ENCODE measurements around the gene IQCB1.

The IQCB1 gene

DNA sequence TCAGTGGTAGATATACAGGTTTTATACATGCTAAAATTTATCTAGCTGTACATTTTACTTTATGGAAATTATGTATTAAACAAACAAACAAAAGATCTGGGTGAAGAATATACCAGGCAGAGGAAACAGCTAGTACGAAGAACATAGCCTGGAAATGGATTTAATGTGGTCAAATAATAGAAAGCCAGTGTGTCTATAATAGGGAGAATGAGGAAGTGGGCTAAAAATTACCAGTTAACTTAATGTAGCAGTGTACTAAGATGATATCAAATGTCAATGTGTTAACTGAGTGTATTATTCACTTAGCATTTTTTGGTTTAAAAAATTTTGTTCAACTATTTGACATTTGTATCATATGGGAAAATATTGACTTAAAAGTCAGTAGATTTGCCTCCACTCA is 36.6 kb upstream of the IQCB1 start:
- Histone ChIP-seq H3K4me2 (ENCODE audit: low read depth, low read length, poor library complexity, severe bottlenecking) (peak overlapping the region; percentile 35), H3K27me3 (ENCODE audit: insufficient read depth, low read length, poor library complexity, severe bottlenecking) (no peaks in the 10 kb centered on the region), H3K9me2 (replicated peaks; ENCODE audit: low read depth, low read length) (no peaks in the 10 kb centered on the region), H3K9ac (ENCODE audit: low read depth, low read length, poor library complexity, severe bottlenecking) (no peak overlapping the region), H3K9me3 (ENCODE audit: insufficient read depth, low read depth, low read length) (no peaks in the 10 kb centered on the region), H3K4me1 (ENCODE audit: insufficient read depth, low read length, poor library complexity, severe bottlenecking) (peaks cover 27% of the 10 kb centered on the region), H3K4me3 (ENCODE audit: low read length, poor library complexity, severe bottlenecking) (no peak overlapping the region), H3K36me3 (ENCODE audit: insufficient read depth, low read length) (peaks cover 24% of the 10 kb centered on the region), H3K79me2 (ENCODE audit: insufficient read depth, low read length) (no peaks in the 10 kb centered on the region), H2AFZ (ENCODE audit: low read length) (no peak overlapping the region), H3F3A (ENCODE audit: low read depth) (no peaks in the 10 kb centered on the region), H4K20me1 (ENCODE audit: insufficient read depth, low read length, poor library complexity, severe bottlenecking) (no peaks in the 10 kb centered on the region)
- TF ChIP-seq EZH2phosphoT487 (IDR thresholded peaks at IDR 0.05; ENCODE audit: borderline replicate concordance) (no peak), CTCF (conservative IDR thresholded peaks at IDR 0.05; ENCODE audit: low read length) (no peak)

- Histone ChIP-seq H3K9ac (ENCODE audit: low read depth, low read length, poor library complexity, severe bottlenecking) (no peak overlapping the region), H3K36me3 (ENCODE audit: insufficient read depth, low read length) (peaks cover 29% of the 10 kb centered on the region), H3K4me1 (ENCODE audit: insufficient read depth, low read length, poor library complexity, severe bottlenecking) (peaks cover 27% of the 10 kb centered on the region), H3K27me3 (ENCODE audit: insufficient read depth, low read length, poor library complexity, severe bottlenecking) (no peaks in the 10 kb centered on the region), H3K9me2 (replicated peaks; ENCODE audit: low read depth, low read length) (no peaks in the 10 kb centered on the region), H3K9me3 (ENCODE audit: insufficient read depth, low read depth, low read length) (no peaks in the 10 kb centered on the region), H4K20me1 (ENCODE audit: insufficient read depth, low read length, poor library complexity, severe bottlenecking) (no peaks in the 10 kb centered on the region), H3F3A (ENCODE audit: low read depth) (no peaks in the 10 kb centered on the region), H3K79me2 (ENCODE audit: insufficient read depth, low read length) (no peaks in the 10 kb centered on the region), H3K4me2 (ENCODE audit: low read depth, low read length, poor library complexity, severe bottlenecking) (no peak overlapping the region), H3K4me3 (ENCODE audit: low read length, poor library complexity, severe bottlenecking) (no peak overlapping the region), H2AFZ (ENCODE audit: low read length) (no peak overlapping the region)
- TF ChIP-seq EZH2phosphoT487 (IDR thresholded peaks at IDR 0.05; ENCODE audit: borderline replicate concordance) (no peak), CTCF (conservative IDR thresholded peaks at IDR 0.05; ENCODE audit: low read length) (no peak)
These were observed 35.9 kb upstream of the IQCB1 start for GRCh38 chr3:121870717-121871116.

DNA sequence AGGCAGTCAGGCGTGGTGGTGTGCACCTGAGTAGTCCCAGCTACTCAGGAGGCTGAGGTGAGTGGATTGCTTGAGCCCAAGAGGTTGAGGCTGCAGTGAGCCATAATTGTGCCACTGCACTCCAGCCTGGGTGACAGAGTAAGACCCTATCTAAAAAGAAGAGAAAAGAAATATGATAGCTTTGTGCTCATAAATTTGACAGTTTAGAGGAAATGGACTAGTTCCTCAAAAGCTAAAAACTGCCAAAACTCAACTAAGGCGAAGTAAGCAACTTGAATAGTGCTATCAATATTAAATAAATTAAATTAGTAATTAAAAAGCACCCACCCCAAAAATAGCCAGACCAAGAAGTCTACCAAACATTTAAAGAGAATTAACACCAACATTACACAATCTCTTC is 34.9 kb upstream of the IQCB1 start:
- no peaks in the 10 kb centered on the region for H3K79me2 ChIP-seq (ENCODE audit: insufficient read depth, low read length)
- no peak for TF ChIP-seq CTCF (conservative IDR thresholded peaks at IDR 0.05; ENCODE audit: low read length)
- TF ChIP-seq EZH2phosphoT487 (IDR thresholded peaks at IDR 0.05; ENCODE audit: borderline replicate concordance) = no peak
- peak overlapping the region; percentile 34 for H3K4me2 ChIP-seq (ENCODE audit: low read depth, low read length, poor library complexity, severe bottlenecking)
- no peak overlapping the region for H3K4me3 ChIP-seq (ENCODE audit: low read length, poor library complexity, severe bottlenecking)
- H3K36me3 ChIP-seq (ENCODE audit: insufficient read depth, low read length) = peaks cover 32% of the 10 kb centered on the region
- no peaks in the 10 kb centered on the region for H3K9me3 ChIP-seq (ENCODE audit: insufficient read depth, low read depth, low read length)
- no peaks in the 10 kb centered on the region for H3F3A ChIP-seq (ENCODE audit: low read depth)
- no peaks in the 10 kb centered on the region for H3K9me2 ChIP-seq (replicated peaks; ENCODE audit: low read depth, low read length)
- no peak overlapping the region for H3K9ac ChIP-seq (ENCODE audit: low read depth, low read length, poor library complexity, severe bottlenecking)
- no peaks in the 10 kb centered on the region for H4K20me1 ChIP-seq (ENCODE audit: insufficient read depth, low read length, poor library complexity, severe bottlenecking)
- no peaks in the 10 kb centered on the region for H3K27me3 ChIP-seq (ENCODE audit: insufficient read depth, low read length, poor library complexity, severe bottlenecking)
- H3K4me1 ChIP-seq (ENCODE audit: insufficient read depth, low read length, poor library complexity, severe bottlenecking) = peaks cover 27% of the 10 kb centered on the region
- H2AFZ ChIP-seq (ENCODE audit: low read length) = no peak overlapping the region

Data from Loucy (cell line).